RWPE2 (cell line): Measurements from ENCODE around the gene TYR.

Source experiments
- ATAC-seq: fragments of 200-7000 bp; cut with Tn5 transposase; 3 replicates; pipeline ENCODE4 v1.9.1; 2021; ENCODE audit warnings: low read depth
- DNase-seq: peaks from one replicate; pipeline ENCODE4 v3.0.0-alpha.2; 2020; ENCODE audit warnings: low spot score
- H3K27ac ChIP-seq: fragments of 450-650 bp; 2 replicates; pipeline ENCODE4 v1.5.1; 2017; ENCODE audit warnings: mild to moderate bottlenecking; ENCODE audit not compliant: poor library complexity, severe bottlenecking
- H3K27me3 ChIP-seq: fragments of 250-450 bp; sonication (Bioruptor Pico); 2 replicates; pipeline ENCODE4 v1.5.1; 2021; ENCODE audit warnings: mild to moderate bottlenecking, moderate library complexity; ENCODE audit not compliant: insufficient read depth, poor library complexity, severe bottlenecking
- H3K36me3 ChIP-seq: fragments of 250-450 bp; sonication (Bioruptor Pico); 2 replicates; pipeline ENCODE4 v1.5.1; 2020; ENCODE audit warnings: low read depth, mild to moderate bottlenecking, moderate library complexity
- H3K4me1 ChIP-seq: fragments of 250-450 bp; sonication (Bioruptor Pico); 2 replicates; pipeline ENCODE4 v1.5.1; 2021; ENCODE audit warnings: mild to moderate bottlenecking, moderate library complexity; ENCODE audit not compliant: insufficient read depth, poor library complexity, severe bottlenecking
- H3K4me3 ChIP-seq: fragments of 250-450 bp; sonication (Bioruptor Pico); 2 replicates; pipeline ENCODE4 v1.5.1; 2021; ENCODE audit warnings: mild to moderate bottlenecking, moderate library complexity; ENCODE audit not compliant: severe bottlenecking
- H3K9me3 ChIP-seq: fragments of 250-450 bp; sonication (Bioruptor Pico); 2 replicates; pipeline ENCODE4 v1.5.1; 2021; ENCODE audit warnings: mild to moderate bottlenecking, moderate library complexity; ENCODE audit not compliant: severe bottlenecking
- TF ChIP-seq, protein P1 (sequence below): fragments of 450-650 bp; IDR thresholded peaks from one replicate; pipeline ENCODE4 v1.5.1; 2017; ENCODE audit warnings: mild to moderate bottlenecking, moderate library complexity; ENCODE audit not compliant: poor library complexity, severe bottlenecking

The TYR gene

DNA sequence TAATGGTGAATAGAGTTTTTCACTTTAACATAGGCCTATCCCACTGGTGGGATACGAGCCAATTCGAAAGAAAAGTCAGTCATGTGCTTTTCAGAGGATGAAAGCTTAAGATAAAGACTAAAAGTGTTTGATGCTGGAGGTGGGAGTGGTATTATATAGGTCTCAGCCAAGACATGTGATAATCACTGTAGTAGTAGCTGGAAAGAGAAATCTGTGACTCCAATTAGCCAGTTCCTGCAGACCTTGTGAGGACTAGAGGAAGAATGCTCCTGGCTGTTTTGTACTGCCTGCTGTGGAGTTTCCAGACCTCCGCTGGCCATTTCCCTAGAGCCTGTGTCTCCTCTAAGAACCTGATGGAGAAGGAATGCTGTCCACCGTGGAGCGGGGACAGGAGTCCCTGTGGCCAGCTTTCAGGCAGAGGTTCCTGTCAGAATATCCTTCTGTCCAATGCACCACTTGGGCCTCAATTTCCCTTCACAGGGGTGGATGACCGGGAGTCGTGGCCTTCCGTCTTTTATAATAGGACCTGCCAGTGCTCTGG lies at the start of gene TYR:
TYR (plus strand) TSS at position 185 of the 541 bp plus-strand sequence; CDS start at position 264, 79 bp downstream.
- DNase-seq, result no peak
- Histone ChIP-seq H3K27ac (no peak within 1 kb of the TSS), H3K4me1 (no peaks in the 10 kb centered on the region), H3K27me3 (no peaks in the 10 kb centered on the region), H3K4me3 (no peak within 1 kb of the TSS), H3K36me3 (no peaks in the 10 kb centered on the region), H3K9me3 (no peaks in the 10 kb centered on the region)
- no peak for ATAC-seq
- TF ChIP-seq, protein P1, sequence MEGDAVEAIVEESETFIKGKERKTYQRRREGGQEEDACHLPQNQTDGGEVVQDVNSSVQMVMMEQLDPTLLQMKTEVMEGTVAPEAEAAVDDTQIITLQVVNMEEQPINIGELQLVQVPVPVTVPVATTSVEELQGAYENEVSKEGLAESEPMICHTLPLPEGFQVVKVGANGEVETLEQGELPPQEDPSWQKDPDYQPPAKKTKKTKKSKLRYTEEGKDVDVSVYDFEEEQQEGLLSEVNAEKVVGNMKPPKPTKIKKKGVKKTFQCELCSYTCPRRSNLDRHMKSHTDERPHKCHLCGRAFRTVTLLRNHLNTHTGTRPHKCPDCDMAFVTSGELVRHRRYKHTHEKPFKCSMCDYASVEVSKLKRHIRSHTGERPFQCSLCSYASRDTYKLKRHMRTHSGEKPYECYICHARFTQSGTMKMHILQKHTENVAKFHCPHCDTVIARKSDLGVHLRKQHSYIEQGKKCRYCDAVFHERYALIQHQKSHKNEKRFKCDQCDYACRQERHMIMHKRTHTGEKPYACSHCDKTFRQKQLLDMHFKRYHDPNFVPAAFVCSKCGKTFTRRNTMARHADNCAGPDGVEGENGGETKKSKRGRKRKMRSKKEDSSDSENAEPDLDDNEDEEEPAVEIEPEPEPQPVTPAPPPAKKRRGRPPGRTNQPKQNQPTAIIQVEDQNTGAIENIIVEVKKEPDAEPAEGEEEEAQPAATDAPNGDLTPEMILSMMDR, result no peak

DNA sequence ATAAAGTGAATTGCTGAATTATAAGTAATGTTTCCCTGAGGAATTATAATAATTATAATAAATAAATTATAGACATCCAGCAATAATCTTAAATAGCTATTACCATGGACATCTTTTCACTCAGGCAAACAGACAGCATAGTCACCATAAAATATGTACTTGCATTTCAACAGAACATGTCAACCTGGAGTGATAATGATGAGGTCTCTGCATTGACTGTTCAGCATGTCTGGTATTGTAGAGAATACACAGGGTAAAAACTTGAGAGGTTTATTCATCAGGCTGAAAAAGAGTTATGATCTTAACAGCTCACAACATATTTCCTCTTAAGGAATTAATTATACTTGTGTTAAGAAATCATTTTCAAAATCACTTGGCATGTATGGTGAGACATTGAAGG lies 41.1 kb upstream of the TYR start:
- Histone ChIP-seq H3K27me3 (no peaks in the 10 kb centered on the region), H3K4me3 (no peak overlapping the region), H3K4me1 (no peaks in the 10 kb centered on the region), H3K36me3 (no peaks in the 10 kb centered on the region), H3K27ac (no peak overlapping the region), H3K9me3 (no peaks in the 10 kb centered on the region)
- TF ChIP-seq, protein P1, result no peak
- ATAC-seq, result no peak
- DNase-seq, result no peak

DNA sequence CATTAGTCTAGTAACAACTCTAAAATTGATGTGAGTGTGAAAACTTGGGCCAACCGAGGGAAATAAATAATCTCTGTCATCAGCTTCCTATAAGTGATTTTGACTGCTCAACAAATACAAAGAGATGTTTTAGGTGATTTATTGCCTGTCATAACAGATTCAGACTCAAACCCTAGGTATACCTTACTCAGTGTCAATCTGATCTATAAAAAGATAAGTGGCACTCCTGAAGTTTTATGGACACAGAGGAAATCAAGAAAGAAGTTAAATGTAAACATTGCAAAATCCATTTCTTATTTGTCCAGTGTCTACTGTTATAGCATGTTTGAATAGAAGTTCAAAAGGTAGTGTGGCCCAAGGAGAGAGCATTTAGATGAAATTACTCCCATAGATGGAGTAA lies 30.4 kb upstream of the TYR start:
- ATAC-seq, result no peak
- Histone ChIP-seq H3K4me1 (no peaks in the 10 kb centered on the region), H3K9me3 (no peaks in the 10 kb centered on the region), H3K36me3 (no peaks in the 10 kb centered on the region), H3K27me3 (no peaks in the 10 kb centered on the region), H3K27ac (no peak overlapping the region), H3K4me3 (no peak overlapping the region)
- no peak for DNase-seq
- TF ChIP-seq, protein P1, result no peak

DNA sequence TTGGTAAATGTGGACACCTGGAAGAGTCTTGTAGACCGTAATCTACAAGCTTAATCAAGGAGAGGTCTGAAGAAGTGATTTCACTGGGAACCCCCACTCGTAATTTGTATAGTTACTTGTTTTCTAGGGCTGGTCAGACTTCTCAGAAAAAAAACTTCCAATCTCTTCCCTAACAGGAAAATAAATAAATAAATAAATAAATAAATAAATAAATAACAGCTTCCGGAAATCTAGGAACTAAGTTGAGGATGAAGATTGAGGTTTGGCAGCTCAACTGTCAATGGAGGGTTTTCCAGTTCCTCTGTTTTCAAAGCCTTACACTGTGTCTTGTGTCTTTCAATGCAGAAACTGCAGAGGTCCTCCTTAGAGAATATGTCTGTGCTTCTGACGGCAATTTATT lies 17.7 kb upstream of the TYR start:
- DNase-seq, result no peak
- H3K27ac ChIP-seq, result no peak overlapping the region
- H3K4me1 ChIP-seq, result no peaks in the 10 kb centered on the region
- no peak for ATAC-seq
- H3K36me3 ChIP-seq, result no peaks in the 10 kb centered on the region
- H3K4me3 ChIP-seq, result no peak overlapping the region
- TF ChIP-seq, protein P1, result no peak
- H3K9me3 ChIP-seq, result no peaks in the 10 kb centered on the region
- H3K27me3 ChIP-seq, result no peaks in the 10 kb centered on the region

DNA sequence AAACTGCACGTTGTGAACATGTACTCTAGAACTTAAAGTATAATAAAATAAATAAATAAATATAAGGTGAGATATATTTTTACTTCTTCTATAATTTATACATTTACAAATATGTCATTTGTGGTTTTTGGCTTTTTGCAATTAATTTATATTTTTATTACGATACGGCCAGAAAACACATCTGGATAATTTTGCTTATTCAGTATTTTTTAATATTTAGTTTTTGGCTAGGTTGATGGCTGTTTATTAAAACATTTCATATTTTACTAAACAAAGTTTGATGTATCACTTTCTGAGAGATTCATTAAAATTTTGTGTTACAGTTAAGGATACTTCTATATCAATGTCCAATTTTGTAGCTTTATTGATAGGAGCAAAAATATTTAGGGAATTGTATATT lies 15.7 kb upstream of the TYR start:
- TF ChIP-seq, protein P1, result no peak
- no peak for DNase-seq
- H3K27ac ChIP-seq, result no peak overlapping the region

More for the DNA sequence above, 15.7 kb upstream of the TYR start:
- Histone ChIP-seq H3K27me3 (no peaks in the 10 kb centered on the region), H3K4me1 (no peaks in the 10 kb centered on the region), H3K36me3 (no peaks in the 10 kb centered on the region), H3K9me3 (no peaks in the 10 kb centered on the region), H3K4me3 (no peak overlapping the region)
- ATAC-seq, result no peak
